WTC11 (cell line): ENCODE results near the gene RD3L. TPM values are rescaled to one million over a fixed set of nuclear protein-coding genes. Genes with fewer than 3 reads are reported as not detected.

Experiments used
- ATAC-seq: fragments of 200-7000 bp; cut with Tn5 transposase; 2 replicates; pipeline ENCODE4 v1.10.0; 2021; ENCODE audit warnings: mild to moderate bottlenecking, moderate library complexity
- CTCF ChIA-PET: fragments of 300-600 bp; sonication (Branson Sonifier 250); formaldehyde crosslinking; loops from one replicate; lab custom pipeline; 2021; ENCODE audit warnings: antibody characterized with exemption; lab: Charles Lee
- POLR2A ChIA-PET: fragments of 350-600 bp; sonication (Branson Sonifier 250); formaldehyde crosslinking; loops from one replicate; lab custom pipeline; 2021; ENCODE audit warnings: antibody characterized with exemption; lab: Charles Lee
- DNase-seq: peaks from one replicate; pipeline ENCODE4 v3.0.0; 2021; ENCODE audit warnings: low spot score
- H3K27ac Mint-ChIP-seq: 2 replicates; pipeline ENCODE4 v1.8.0; 2021; ENCODE audit warnings: mixed read lengths
- H3K27me3 Mint-ChIP-seq: 2 replicates; pipeline ENCODE4 v1.8.0; 2021; ENCODE audit warnings: low read depth, mild to moderate bottlenecking, moderate library complexity, mixed read lengths
- H3K36me3 Mint-ChIP-seq: 2 replicates; pipeline ENCODE4 v1.8.0; 2021; ENCODE audit warnings: mixed read lengths
- H3K4me1 Mint-ChIP-seq: 2 replicates; pipeline ENCODE4 v1.8.0; 2022; ENCODE audit warnings: mixed read lengths
- H3K4me3 Mint-ChIP-seq: 2 replicates; pipeline ENCODE4 v1.8.0; 2021; ENCODE audit warnings: mild to moderate bottlenecking, moderate library complexity, mixed read lengths
- H3K9me3 Mint-ChIP-seq: 2 replicates; pipeline ENCODE4 v1.8.0; 2021; ENCODE audit warnings: mixed read lengths
- KAT7 ChIP-seq: sonication (generic); formaldehyde crosslinking; IDR thresholded peaks from 2 replicates; pipeline ENCODE4 v1.8.1; 2023; ENCODE audit warnings: missing genetic modification reagents, mild to moderate bottlenecking, borderline replicate concordance
- NFE2L1 ChIP-seq: sonication (generic); formaldehyde crosslinking; IDR thresholded peaks from 2 replicates; pipeline ENCODE4 v1.8.1; 2023; ENCODE audit warnings: missing genetic modification reagents
- NR2C2 ChIP-seq: sonication (generic); formaldehyde crosslinking; IDR thresholded peaks from 2 replicates; pipeline ENCODE4 v1.8.0; 2022; ENCODE audit warnings: mild to moderate bottlenecking, missing genetic modification reagents
- SMAD3 ChIP-seq: sonication (generic); formaldehyde crosslinking; IDR thresholded peaks from 2 replicates; pipeline ENCODE4 v1.8.0; 2022; ENCODE audit warnings: missing genetic modification reagents, mild to moderate bottlenecking, borderline replicate concordance
- SP1 ChIP-seq: sonication (generic); formaldehyde crosslinking; conservative IDR thresholded peaks from 2 replicates; pipeline ENCODE4 v1.8.1; 2022; ENCODE audit warnings: missing genetic modification reagents
- ZNF232 ChIP-seq: sonication (generic); formaldehyde crosslinking; IDR thresholded peaks from 2 replicates; pipeline ENCODE4 v1.8.0; 2022; ENCODE audit warnings: mild to moderate bottlenecking, missing genetic modification reagents
- total RNA-seq: library from RNA; stranded (reverse); gene quantifications from 3 replicates; pipeline ENCODE4 v1.2.3, GENCODE V29; 2021
- TF ChIP-seq, protein P1 (sequence below): fragments of 250-450 bp; sonication (Bioruptor Pico); IDR thresholded peaks from 2 replicates; pipeline ENCODE4 v1.9.0; 2021; ENCODE audit warnings: mild to moderate bottlenecking
- TF ChIP-seq, protein P2 (sequence below): sonication (generic); formaldehyde crosslinking; IDR thresholded peaks from 2 replicates; pipeline ENCODE4 v1.8.0; 2023; ENCODE audit warnings: missing genetic modification reagents, mild to moderate bottlenecking, borderline replicate concordance
- TF ChIP-seq, protein P3 (sequence below): sonication (generic); formaldehyde crosslinking; conservative IDR thresholded peaks from 2 replicates; pipeline ENCODE4 v1.8.1; 2023; ENCODE audit warnings: mild to moderate bottlenecking, low read depth, missing genetic modification reagents, moderate library complexity
- TF ChIP-seq, protein P4 (sequence below): sonication (generic); formaldehyde crosslinking; IDR thresholded peaks from 2 replicates; pipeline ENCODE4 v1.8.1; 2022; ENCODE audit warnings: mild to moderate bottlenecking, moderate library complexity, missing genetic modification reagents
- TF ChIP-seq, protein P5 (sequence below): sonication (generic); formaldehyde crosslinking; IDR thresholded peaks from 2 replicates; pipeline ENCODE4 v1.8.1; 2023; ENCODE audit warnings: mild to moderate bottlenecking, missing genetic modification reagents, moderate library complexity

Gene RD3L
- total RNA-seq, 1 experiment from 2014 or later: not detected

DNA sequence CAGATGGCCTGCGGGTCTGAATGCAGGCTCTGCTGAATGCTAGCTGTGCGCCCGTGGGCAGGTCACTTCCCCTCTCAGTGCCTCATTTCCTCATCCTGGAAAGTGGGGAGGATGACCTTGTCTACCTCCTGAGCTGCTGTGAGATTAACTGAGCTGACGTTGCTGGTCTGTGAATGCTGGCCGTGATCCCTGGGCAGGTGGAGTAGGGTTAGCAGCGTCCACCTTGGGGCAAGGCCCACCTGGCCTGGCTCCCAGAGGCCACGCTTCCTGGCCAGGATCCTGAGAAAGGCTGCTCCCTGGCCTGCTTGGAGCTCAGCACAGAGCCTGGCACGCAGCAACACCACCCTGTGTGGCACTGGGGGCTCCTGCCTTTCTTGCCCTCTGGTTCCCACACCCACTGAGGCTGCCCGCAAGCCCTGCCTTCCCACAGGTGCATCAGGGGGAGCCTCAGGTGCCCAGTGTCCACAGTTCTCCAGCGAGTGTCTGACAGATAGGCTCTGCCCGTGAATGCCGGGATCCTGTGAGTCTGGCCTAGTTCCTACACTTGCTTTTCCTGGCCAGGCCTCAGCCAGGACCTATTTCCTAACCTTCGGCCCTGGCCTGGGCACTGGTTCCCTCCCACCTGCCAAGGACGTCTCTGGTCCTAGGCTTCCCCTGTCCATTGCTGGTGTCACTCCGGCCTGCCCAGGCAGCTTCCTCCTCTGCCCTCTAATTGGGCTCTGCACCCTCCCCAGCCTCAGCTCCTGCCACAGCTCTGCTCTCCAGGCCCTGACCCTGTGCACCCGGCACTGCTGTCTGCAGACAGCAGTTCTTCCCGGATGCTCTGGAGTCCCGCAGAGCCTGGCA lies 51.3 kb downstream of the RD3L start:
- Mint-ChIP-seq H3K4me1 (peaks cover 7% of the 10 kb centered on the region), H3K9me3 (no peaks in the 10 kb centered on the region), H3K36me3 (no peaks in the 10 kb centered on the region), H3K4me3 (no peak overlapping the region), H3K27me3 (peaks cover 1% of the 10 kb centered on the region; the same call in 1 of the 2 replicates), H3K27ac (no peak overlapping the region)
- POLR2A ChIA-PET: no interaction called here
- DNase-seq: no peak
- TF ChIP-seq KAT7 (no peak), NR2C2 (CRISPR knock-in tag) (no peak), SP1 (CRISPR knock-in tag) (no peak), SMAD3 (CRISPR knock-in tag) (no peak), ZNF232 (CRISPR knock-in tag) (no peak), NFE2L1 (CRISPR knock-in tag) (no peak)
- TF ChIP-seq, protein P1, sequence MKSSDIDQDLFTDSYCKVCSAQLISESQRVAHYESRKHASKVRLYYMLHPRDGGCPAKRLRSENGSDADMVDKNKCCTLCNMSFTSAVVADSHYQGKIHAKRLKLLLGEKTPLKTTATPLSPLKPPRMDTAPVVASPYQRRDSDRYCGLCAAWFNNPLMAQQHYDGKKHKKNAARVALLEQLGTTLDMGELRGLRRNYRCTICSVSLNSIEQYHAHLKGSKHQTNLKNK: no peak
- TF ChIP-seq, protein P2, sequence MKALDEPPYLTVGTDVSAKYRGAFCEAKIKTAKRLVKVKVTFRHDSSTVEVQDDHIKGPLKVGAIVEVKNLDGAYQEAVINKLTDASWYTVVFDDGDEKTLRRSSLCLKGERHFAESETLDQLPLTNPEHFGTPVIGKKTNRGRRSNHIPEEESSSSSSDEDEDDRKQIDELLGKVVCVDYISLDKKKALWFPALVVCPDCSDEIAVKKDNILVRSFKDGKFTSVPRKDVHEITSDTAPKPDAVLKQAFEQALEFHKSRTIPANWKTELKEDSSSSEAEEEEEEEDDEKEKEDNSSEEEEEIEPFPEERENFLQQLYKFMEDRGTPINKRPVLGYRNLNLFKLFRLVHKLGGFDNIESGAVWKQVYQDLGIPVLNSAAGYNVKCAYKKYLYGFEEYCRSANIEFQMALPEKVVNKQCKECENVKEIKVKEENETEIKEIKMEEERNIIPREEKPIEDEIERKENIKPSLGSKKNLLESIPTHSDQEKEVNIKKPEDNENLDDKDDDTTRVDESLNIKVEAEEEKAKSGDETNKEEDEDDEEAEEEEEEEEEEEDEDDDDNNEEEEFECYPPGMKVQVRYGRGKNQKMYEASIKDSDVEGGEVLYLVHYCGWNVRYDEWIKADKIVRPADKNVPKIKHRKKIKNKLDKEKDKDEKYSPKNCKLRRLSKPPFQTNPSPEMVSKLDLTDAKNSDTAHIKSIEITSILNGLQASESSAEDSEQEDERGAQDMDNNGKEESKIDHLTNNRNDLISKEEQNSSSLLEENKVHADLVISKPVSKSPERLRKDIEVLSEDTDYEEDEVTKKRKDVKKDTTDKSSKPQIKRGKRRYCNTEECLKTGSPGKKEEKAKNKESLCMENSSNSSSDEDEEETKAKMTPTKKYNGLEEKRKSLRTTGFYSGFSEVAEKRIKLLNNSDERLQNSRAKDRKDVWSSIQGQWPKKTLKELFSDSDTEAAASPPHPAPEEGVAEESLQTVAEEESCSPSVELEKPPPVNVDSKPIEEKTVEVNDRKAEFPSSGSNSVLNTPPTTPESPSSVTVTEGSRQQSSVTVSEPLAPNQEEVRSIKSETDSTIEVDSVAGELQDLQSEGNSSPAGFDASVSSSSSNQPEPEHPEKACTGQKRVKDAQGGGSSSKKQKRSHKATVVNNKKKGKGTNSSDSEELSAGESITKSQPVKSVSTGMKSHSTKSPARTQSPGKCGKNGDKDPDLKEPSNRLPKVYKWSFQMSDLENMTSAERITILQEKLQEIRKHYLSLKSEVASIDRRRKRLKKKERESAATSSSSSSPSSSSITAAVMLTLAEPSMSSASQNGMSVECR: no peak
- TF ChIP-seq, protein P3, sequence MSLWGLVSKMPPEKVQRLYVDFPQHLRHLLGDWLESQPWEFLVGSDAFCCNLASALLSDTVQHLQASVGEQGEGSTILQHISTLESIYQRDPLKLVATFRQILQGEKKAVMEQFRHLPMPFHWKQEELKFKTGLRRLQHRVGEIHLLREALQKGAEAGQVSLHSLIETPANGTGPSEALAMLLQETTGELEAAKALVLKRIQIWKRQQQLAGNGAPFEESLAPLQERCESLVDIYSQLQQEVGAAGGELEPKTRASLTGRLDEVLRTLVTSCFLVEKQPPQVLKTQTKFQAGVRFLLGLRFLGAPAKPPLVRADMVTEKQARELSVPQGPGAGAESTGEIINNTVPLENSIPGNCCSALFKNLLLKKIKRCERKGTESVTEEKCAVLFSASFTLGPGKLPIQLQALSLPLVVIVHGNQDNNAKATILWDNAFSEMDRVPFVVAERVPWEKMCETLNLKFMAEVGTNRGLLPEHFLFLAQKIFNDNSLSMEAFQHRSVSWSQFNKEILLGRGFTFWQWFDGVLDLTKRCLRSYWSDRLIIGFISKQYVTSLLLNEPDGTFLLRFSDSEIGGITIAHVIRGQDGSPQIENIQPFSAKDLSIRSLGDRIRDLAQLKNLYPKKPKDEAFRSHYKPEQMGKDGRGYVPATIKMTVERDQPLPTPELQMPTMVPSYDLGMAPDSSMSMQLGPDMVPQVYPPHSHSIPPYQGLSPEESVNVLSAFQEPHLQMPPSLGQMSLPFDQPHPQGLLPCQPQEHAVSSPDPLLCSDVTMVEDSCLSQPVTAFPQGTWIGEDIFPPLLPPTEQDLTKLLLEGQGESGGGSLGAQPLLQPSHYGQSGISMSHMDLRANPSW: no peak
- TF ChIP-seq, protein P4, sequence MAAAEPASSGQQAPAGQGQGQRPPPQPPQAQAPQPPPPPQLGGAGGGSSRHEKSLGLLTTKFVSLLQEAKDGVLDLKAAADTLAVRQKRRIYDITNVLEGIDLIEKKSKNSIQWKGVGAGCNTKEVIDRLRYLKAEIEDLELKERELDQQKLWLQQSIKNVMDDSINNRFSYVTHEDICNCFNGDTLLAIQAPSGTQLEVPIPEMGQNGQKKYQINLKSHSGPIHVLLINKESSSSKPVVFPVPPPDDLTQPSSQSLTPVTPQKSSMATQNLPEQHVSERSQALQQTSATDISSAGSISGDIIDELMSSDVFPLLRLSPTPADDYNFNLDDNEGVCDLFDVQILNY (CRISPR knock-in tag): no peak
- TF ChIP-seq, protein P5, sequence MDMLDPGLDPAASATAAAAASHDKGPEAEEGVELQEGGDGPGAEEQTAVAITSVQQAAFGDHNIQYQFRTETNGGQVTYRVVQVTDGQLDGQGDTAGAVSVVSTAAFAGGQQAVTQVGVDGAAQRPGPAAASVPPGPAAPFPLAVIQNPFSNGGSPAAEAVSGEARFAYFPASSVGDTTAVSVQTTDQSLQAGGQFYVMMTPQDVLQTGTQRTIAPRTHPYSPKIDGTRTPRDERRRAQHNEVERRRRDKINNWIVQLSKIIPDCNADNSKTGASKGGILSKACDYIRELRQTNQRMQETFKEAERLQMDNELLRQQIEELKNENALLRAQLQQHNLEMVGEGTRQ (CRISPR knock-in tag): no peak
- ATAC-seq: no peak
- CTCF ChIA-PET: interaction anchor here (0.6 to 8.1 kb wide), 3 partner anchors 10 to 206 kb away, joined by 3 to 94 read pairs (median 7); no protein-coding TSS in a partner anchor

Other genes starting within 250 kb of the RD3L start
- gene XRCC3, start 227.1 kb downstream of the RD3L start, total RNA-seq: 46.7 to 51.4 TPM (median 50.5 TPM) in 3 replicates
- 59.7 to 69.2 TPM (median 65.1 TPM) in 3 replicates for gene ZFYVE21, start 226.7 kb downstream of the RD3L start, total RNA-seq
- gene PPP1R13B, start 95.0 kb downstream of the RD3L start, total RNA-seq: 9.3 to 10.3 TPM (median 10.0 TPM) in 3 replicates
- 0.05 to 0.17 TPM in 2 of 3 replicates, not detected in the other for gene TDRD9, start 14.1 kb downstream of the RD3L start, total RNA-seq
- 3.4 to 3.8 TPM (median 3.5 TPM) in 3 replicates for gene ASPG, start 143.2 kb upstream of the RD3L start, total RNA-seq
- 36.4 to 53.4 TPM (median 39.5 TPM) in 3 replicates for gene KIF26A, start 196.1 kb upstream of the RD3L start, total RNA-seq